Liver (tissue), 3 donors: Measurements from ENCODE around the gene CPLX3.

Experiments used
- ATF3 ChIP-seq: IDR thresholded peaks from 2 replicates; pipeline ENCODE4 v1.6.1; 2016; ENCODE audit warnings: antibody characterized with exemption
- CTCF ChIP-seq: fragments of 150-350 bp; IDR thresholded peaks from 2 replicates; pipeline ENCODE4 v1.5.1; 2017; ENCODE audit warnings: improper control_type of control experiment, low read depth, low read length; ENCODE audit not compliant: missing input control
- EGR1 ChIP-seq, 2 donors: IDR thresholded peaks; 2 replicates each; pipeline ENCODE4 v1.6.1; 2016 to 2018; ENCODE audit warnings: antibody characterized with exemption in 2 of 2, low read depth in 2 of 2
- FOXA1 ChIP-seq: IDR thresholded peaks from 2 replicates; pipeline ENCODE4 v1.6.1; 2016; ENCODE audit warnings: antibody characterized with exemption
- HNF4G ChIP-seq: IDR thresholded peaks from 2 replicates; pipeline ENCODE4 v1.6.1; 2016; ENCODE audit warnings: antibody characterized with exemption
- JUND ChIP-seq, 2 donors: IDR thresholded peaks; 2 replicates each; pipeline ENCODE4 v1.6.1; 2016; ENCODE audit warnings: antibody characterized with exemption in 2 of 2
- RAD21 ChIP-seq, 2 donors: IDR thresholded peaks; 2 replicates each; pipeline ENCODE4 v1.6.1; 2016; ENCODE audit warnings: antibody characterized with exemption in 2 of 2, mild to moderate bottlenecking in 2 of 2
- SP1 ChIP-seq: IDR thresholded peaks from 2 replicates; pipeline ENCODE4 v1.6.1; 2018; ENCODE audit warnings: antibody characterized with exemption, mild to moderate bottlenecking
- TAF1 ChIP-seq: conservative IDR thresholded peaks from 2 replicates; pipeline ENCODE4 v1.6.1; 2016; ENCODE audit warnings: antibody characterized with exemption, mild to moderate bottlenecking
- TF ChIP-seq, protein P1 (sequence below): IDR thresholded peaks from 2 replicates; pipeline ENCODE4 v1.6.1; 2016; ENCODE audit warnings: antibody characterized with exemption
- TF ChIP-seq, protein P2 (sequence below): IDR thresholded peaks from 2 replicates; pipeline ENCODE4 v1.6.1; 2016; ENCODE audit warnings: antibody characterized with exemption, mild to moderate bottlenecking
- donor health status: healthy.
- donor health status: healthy.

GRCh38 chr15:74869372-74869725 is 42.9 kb downstream of the CPLX3 start:
- TF ChIP-seq CTCF, result no peak
- no peak for TF ChIP-seq RAD21 (IDR thresholded peaks at IDR 0.05)
- TF ChIP-seq, protein P1, sequence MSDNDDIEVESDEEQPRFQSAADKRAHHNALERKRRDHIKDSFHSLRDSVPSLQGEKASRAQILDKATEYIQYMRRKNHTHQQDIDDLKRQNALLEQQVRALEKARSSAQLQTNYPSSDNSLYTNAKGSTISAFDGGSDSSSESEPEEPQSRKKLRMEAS, result no peak
- TF ChIP-seq, protein P2, sequence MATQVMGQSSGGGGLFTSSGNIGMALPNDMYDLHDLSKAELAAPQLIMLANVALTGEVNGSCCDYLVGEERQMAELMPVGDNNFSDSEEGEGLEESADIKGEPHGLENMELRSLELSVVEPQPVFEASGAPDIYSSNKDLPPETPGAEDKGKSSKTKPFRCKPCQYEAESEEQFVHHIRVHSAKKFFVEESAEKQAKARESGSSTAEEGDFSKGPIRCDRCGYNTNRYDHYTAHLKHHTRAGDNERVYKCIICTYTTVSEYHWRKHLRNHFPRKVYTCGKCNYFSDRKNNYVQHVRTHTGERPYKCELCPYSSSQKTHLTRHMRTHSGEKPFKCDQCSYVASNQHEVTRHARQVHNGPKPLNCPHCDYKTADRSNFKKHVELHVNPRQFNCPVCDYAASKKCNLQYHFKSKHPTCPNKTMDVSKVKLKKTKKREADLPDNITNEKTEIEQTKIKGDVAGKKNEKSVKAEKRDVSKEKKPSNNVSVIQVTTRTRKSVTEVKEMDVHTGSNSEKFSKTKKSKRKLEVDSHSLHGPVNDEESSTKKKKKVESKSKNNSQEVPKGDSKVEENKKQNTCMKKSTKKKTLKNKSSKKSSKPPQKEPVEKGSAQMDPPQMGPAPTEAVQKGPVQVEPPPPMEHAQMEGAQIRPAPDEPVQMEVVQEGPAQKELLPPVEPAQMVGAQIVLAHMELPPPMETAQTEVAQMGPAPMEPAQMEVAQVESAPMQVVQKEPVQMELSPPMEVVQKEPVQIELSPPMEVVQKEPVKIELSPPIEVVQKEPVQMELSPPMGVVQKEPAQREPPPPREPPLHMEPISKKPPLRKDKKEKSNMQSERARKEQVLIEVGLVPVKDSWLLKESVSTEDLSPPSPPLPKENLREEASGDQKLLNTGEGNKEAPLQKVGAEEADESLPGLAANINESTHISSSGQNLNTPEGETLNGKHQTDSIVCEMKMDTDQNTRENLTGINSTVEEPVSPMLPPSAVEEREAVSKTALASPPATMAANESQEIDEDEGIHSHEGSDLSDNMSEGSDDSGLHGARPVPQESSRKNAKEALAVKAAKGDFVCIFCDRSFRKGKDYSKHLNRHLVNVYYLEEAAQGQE, result no peak
- TF ChIP-seq ATF3, result no peak
- TF ChIP-seq EGR1 (IDR thresholded peaks at IDR 0.05; ENCODE audit: low read depth in 2 of 2), result no peak
- TF ChIP-seq SP1, result no peak
- TF ChIP-seq TAF1, result no peak
- no peak for TF ChIP-seq JUND (IDR thresholded peaks at IDR 0.05)
- no peak for TF ChIP-seq FOXA1
- no peak for TF ChIP-seq HNF4G
